Ishikawa (cell line): ENCODE data around the gene UBE2D3.

ENCODE experiments used
- CEBPB ChIP-seq: IDR thresholded peaks from 2 replicates; pipeline ENCODE4 v1.6.1; 2012
- EGR1 ChIP-seq: IDR thresholded peaks from 2 replicates; pipeline ENCODE4 v1.6.1; 2012
- EP300 ChIP-seq: IDR thresholded peaks from 2 replicates; pipeline ENCODE4 v1.6.1; 2012; ENCODE audit warnings: borderline replicate concordance
- NFIC ChIP-seq: IDR thresholded peaks from 2 replicates; pipeline ENCODE4 v1.6.1; 2012
- RAD21 ChIP-seq: IDR thresholded peaks from 2 replicates; pipeline ENCODE4 v1.6.1; 2012; ENCODE audit warnings: low read depth
- TAF1 ChIP-seq: IDR thresholded peaks from 2 replicates; pipeline ENCODE4 v1.6.1; 2012; ENCODE audit warnings: low read depth, mild to moderate bottlenecking
- TEAD4 ChIP-seq: IDR thresholded peaks from 2 replicates; pipeline ENCODE4 v1.6.1; 2012
- YY1 ChIP-seq: IDR thresholded peaks from 2 replicates; pipeline ENCODE4 v1.6.1; 2012; ENCODE audit warnings: low read depth
- ZBTB7A ChIP-seq: IDR thresholded peaks from 2 replicates; pipeline ENCODE4 v1.6.1; 2012; ENCODE audit warnings: low read depth
- TF ChIP-seq, protein P1 (sequence below): IDR thresholded peaks from 2 replicates; pipeline ENCODE4 v1.6.1; 2012; ENCODE audit warnings: low read depth, mild to moderate bottlenecking
- TF ChIP-seq, protein P2 (sequence below): IDR thresholded peaks from 2 replicates; pipeline ENCODE4 v1.6.1; 2012

DNA sequence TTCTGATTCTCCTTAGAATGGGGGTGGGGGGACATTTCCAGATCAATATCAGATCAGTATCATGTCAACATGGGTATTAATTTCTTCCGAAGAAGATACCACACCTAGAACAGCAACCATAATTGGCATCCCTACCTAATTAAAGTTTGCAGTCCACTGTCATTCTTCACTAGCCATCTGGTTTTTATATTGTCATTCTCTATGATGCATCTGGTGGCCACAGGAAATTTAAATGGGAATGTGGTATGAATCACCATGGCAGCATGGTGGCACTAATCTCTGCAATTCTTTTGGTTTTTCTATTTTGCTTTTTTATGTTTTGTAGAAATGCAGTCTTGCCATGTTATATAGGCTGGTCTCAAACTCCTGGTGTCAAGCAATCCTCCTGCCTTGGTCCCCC, 16.6 kb upstream of the UBE2D3 start:
- TF ChIP-seq TAF1 (no peak), CEBPB (no peak), NFIC (no peak), RAD21 (no peak), YY1 (no peak), ZBTB7A (no peak), EGR1 (no peak), EP300 (no peak), TEAD4 (no peak)
- TF ChIP-seq, protein P1, sequence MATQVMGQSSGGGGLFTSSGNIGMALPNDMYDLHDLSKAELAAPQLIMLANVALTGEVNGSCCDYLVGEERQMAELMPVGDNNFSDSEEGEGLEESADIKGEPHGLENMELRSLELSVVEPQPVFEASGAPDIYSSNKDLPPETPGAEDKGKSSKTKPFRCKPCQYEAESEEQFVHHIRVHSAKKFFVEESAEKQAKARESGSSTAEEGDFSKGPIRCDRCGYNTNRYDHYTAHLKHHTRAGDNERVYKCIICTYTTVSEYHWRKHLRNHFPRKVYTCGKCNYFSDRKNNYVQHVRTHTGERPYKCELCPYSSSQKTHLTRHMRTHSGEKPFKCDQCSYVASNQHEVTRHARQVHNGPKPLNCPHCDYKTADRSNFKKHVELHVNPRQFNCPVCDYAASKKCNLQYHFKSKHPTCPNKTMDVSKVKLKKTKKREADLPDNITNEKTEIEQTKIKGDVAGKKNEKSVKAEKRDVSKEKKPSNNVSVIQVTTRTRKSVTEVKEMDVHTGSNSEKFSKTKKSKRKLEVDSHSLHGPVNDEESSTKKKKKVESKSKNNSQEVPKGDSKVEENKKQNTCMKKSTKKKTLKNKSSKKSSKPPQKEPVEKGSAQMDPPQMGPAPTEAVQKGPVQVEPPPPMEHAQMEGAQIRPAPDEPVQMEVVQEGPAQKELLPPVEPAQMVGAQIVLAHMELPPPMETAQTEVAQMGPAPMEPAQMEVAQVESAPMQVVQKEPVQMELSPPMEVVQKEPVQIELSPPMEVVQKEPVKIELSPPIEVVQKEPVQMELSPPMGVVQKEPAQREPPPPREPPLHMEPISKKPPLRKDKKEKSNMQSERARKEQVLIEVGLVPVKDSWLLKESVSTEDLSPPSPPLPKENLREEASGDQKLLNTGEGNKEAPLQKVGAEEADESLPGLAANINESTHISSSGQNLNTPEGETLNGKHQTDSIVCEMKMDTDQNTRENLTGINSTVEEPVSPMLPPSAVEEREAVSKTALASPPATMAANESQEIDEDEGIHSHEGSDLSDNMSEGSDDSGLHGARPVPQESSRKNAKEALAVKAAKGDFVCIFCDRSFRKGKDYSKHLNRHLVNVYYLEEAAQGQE: no peak
- TF ChIP-seq, protein P2, sequence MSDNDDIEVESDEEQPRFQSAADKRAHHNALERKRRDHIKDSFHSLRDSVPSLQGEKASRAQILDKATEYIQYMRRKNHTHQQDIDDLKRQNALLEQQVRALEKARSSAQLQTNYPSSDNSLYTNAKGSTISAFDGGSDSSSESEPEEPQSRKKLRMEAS: no peak
